Measurements from ENCODE around the gene PDE8A.

PDE8A gene

DNA sequence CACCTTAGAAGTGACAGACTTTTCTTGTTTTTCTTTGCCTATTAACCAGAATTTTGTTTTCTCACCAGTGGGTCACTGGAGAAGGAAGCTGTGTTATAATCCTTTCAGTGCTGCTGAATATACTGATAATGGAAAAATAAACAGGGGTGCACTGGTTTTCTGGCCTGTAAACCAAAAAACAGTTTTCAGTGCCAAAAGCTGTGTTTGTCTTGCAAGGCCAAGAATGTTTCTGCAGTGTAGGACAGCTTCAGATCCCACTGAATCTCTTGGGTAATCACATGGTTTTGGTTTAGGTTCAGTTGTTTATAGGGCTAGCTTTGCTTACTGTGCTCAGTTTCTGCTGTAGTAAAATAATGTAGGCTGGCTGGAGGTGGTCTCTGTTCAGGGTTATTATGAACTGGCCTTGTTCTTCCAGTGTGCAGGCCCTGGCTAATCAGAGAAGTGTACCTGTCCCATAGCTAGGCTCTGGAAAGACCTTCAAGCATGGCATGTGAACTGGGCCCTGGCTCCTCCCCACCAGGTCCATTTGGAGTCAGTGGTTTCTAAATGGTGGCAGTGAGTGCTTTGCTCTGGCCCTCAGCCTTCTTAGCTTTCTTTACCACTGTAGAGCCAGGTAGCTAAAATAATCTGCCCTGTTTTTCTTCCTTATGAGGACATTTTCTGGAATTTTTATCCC, 18.7 kb downstream of the PDE8A start:
- TF ChIP-seq, protein P1, sequence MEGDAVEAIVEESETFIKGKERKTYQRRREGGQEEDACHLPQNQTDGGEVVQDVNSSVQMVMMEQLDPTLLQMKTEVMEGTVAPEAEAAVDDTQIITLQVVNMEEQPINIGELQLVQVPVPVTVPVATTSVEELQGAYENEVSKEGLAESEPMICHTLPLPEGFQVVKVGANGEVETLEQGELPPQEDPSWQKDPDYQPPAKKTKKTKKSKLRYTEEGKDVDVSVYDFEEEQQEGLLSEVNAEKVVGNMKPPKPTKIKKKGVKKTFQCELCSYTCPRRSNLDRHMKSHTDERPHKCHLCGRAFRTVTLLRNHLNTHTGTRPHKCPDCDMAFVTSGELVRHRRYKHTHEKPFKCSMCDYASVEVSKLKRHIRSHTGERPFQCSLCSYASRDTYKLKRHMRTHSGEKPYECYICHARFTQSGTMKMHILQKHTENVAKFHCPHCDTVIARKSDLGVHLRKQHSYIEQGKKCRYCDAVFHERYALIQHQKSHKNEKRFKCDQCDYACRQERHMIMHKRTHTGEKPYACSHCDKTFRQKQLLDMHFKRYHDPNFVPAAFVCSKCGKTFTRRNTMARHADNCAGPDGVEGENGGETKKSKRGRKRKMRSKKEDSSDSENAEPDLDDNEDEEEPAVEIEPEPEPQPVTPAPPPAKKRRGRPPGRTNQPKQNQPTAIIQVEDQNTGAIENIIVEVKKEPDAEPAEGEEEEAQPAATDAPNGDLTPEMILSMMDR (IDR thresholded peaks at IDR 0.05; ENCODE audit: control insufficient read depth, insufficient read depth, low read depth, low read length, missing control alignments) = no peak
- no peak for DNase-seq (ENCODE audit: low read depth)
- no peak overlapping the region for H3K4me3 ChIP-seq (ENCODE audit: control insufficient read depth, low read depth, low read length)

- TF ChIP-seq, protein P1 (IDR thresholded peaks at IDR 0.05; ENCODE audit: control insufficient read depth, insufficient read depth, low read depth, low read length, missing control alignments) = no peak
- H3K4me3 ChIP-seq (ENCODE audit: control insufficient read depth, low read depth, low read length) = no peak overlapping the region
- no peak for DNase-seq (ENCODE audit: low read depth)
These were observed 19.3 kb downstream of the PDE8A start for GRCh38 chr15:85000937-85001336.

GRCh38 chr15:85002517-85002916, 20.9 kb downstream of the PDE8A start:
- TF ChIP-seq, protein P1 (IDR thresholded peaks at IDR 0.05; ENCODE audit: control insufficient read depth, insufficient read depth, low read depth, low read length, missing control alignments) = no peak
- no peak overlapping the region for H3K4me3 ChIP-seq (ENCODE audit: control insufficient read depth, low read depth, low read length)
- DNase-seq (ENCODE audit: low read depth) = no peak

- no peak overlapping the region for H3K4me3 ChIP-seq (ENCODE audit: control insufficient read depth, low read depth, low read length)
- no peak for DNase-seq (ENCODE audit: low read depth)
- TF ChIP-seq, protein P1 (IDR thresholded peaks at IDR 0.05; ENCODE audit: control insufficient read depth, insufficient read depth, low read depth, low read length, missing control alignments) = no peak
These were observed 22.1 kb downstream of the PDE8A start for GRCh38 chr15:85003593-85004312.

DNA sequence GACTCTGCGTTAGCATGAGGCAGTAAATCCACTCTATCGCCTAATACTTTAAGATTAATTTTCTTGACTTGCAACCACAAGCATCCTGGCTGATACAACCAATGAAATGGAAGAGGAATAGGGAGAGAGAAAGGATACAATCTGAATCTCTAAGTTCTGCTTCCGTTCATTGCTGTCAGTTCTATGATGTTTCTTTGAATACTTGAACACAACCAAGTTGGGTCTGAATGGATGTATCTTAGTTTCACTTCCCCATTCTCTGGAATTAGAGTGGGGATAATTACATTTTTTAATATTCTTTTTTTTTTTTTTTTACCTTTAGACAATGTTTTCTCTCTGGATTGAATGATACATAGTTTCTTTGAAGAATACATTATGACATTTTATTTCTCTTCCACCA, 22.9 kb downstream of the PDE8A start:
- TF ChIP-seq, protein P1 (IDR thresholded peaks at IDR 0.05; ENCODE audit: control insufficient read depth, insufficient read depth, low read depth, low read length, missing control alignments) = no peak
- no peak for DNase-seq (ENCODE audit: low read depth)
- H3K4me3 ChIP-seq (ENCODE audit: control insufficient read depth, low read depth, low read length) = no peak overlapping the region

DNA sequence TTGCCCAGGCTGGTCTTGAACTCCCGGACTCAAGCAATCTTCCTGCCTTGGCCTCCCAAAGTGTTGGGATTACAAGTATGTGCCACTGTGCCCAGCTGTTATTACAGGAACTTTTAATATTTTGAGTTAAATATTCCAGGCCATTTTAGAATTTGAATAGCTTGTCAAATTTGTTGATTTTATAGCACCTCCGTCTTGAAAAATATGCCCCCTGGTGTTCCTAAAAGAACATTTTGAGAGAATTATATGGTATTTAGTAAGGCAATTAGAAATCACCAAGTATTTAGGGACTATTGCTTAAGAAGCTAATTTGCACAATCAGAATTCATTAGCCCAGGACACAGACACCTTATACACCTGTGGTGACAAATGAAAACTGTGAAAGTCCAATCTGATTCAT, 23.7 kb downstream of the PDE8A start:
- H3K4me3 ChIP-seq (ENCODE audit: control insufficient read depth, low read depth, low read length) = no peak overlapping the region
- TF ChIP-seq, protein P1 (IDR thresholded peaks at IDR 0.05; ENCODE audit: control insufficient read depth, insufficient read depth, low read depth, low read length, missing control alignments) = peak; percentile 24
- DNase-seq (ENCODE audit: low read depth) = no peak

Measured in AG09309 (cell line).